Endodermal cell (in vitro differentiated cells): Measurements from ENCODE around the gene SERPIND1. TPM values are rescaled to one million over a fixed set of nuclear protein-coding genes. Genes with fewer than 3 reads are reported as not detected.

Experiments
- DNase-seq: peaks from one replicate; pipeline ENCODE4 v3.0.0-alpha.2; 2017
- H3K27ac ChIP-seq: 2 replicates; pipeline ENCODE4 v1.5.1; 2013; ENCODE audit warnings: mild to moderate bottlenecking, low read depth, low read length, moderate library complexity
- H3K27me3 ChIP-seq: 2 replicates; pipeline ENCODE4 v1.6.1; 2013; ENCODE audit warnings: mild to moderate bottlenecking, low read length, moderate library complexity; ENCODE audit not compliant: insufficient read depth, control insufficient read depth, poor library complexity, severe bottlenecking
- H3K36me3 ChIP-seq: 2 replicates; pipeline ENCODE4 v1.7.0; 2013; ENCODE audit warnings: mild to moderate bottlenecking, low read length, moderate library complexity; ENCODE audit not compliant: control insufficient read depth, insufficient read depth
- H3K4me1 ChIP-seq: one replicate; pipeline ENCODE4 v1.7.0; 2013; ENCODE audit warnings: low read length; ENCODE audit not compliant: control insufficient read depth, insufficient read depth
- H3K4me3 ChIP-seq: 2 replicates; pipeline ENCODE4 v1.5.1; 2013; ENCODE audit warnings: mild to moderate bottlenecking, low read length, moderate library complexity
- H3K9ac ChIP-seq: 2 replicates; pipeline ENCODE4 v1.6.1; 2013; ENCODE audit warnings: mild to moderate bottlenecking, low read length, moderate library complexity; ENCODE audit not compliant: poor library complexity, severe bottlenecking; ENCODE audit errors: extremely low read depth
- H3K9me3 ChIP-seq: 2 replicates; pipeline ENCODE4 v1.6.1; 2013; ENCODE audit warnings: mild to moderate bottlenecking, low read length, moderate library complexity; ENCODE audit not compliant: control insufficient read depth
- H3K27ac Mint-ChIP-seq: 2 replicates; pipeline ENCODE4 v1.8.0; 2020; ENCODE audit warnings: mixed read lengths
- H3K27me3 Mint-ChIP-seq: 2 replicates; pipeline ENCODE4 v1.8.0; 2021; ENCODE audit warnings: mild to moderate bottlenecking, mixed read lengths; ENCODE audit not compliant: insufficient read depth
- H3K36me3 Mint-ChIP-seq: 2 replicates; pipeline ENCODE4 v1.8.0; 2020; ENCODE audit warnings: low read depth, mixed read lengths
- H3K4me1 Mint-ChIP-seq: 2 replicates; pipeline ENCODE4 v1.8.0; 2020; ENCODE audit warnings: mixed read lengths
- H3K4me3 Mint-ChIP-seq: 2 replicates; pipeline ENCODE4 v1.8.0; 2020; ENCODE audit warnings: mild to moderate bottlenecking, moderate library complexity, mixed read lengths
- H3K9me3 Mint-ChIP-seq: 2 replicates; pipeline ENCODE4 v1.8.0; 2020; ENCODE audit warnings: mild to moderate bottlenecking, mixed read lengths
- CTCF ChIP-seq: fragments of 200-600 bp; sonication (generic); conservative IDR thresholded peaks from 2 replicates; pipeline ENCODE4 v1.5.0; 2021; ENCODE audit warnings: antibody characterized with exemption, mild to moderate bottlenecking
- WGBS, 2 experiments: methylation state at CpG; one replicate each; pipeline versions ENCODE4 v1.1.5 to v1.1.7; 2013; ENCODE audit warnings: missing lambda C conversion rate in 2 of 2, mixed read lengths in 1 of 2; ENCODE audit not compliant: insufficient coverage in 1 of 2, insufficient read length in 1 of 2; 5-methylcytosine and 5-hydroxymethylcytosine counted together
- total RNA-seq, 2 donors: library from RNA; stranded (reverse); fragmentation: NEBNext Ultra II Directional in 1 of 2; extraction: Animal tissue kit (Norgen Biotek cat#: 25700) in 1 of 2; gene quantifications; 2 replicates in 1 of 2; 3 replicates in 1 of 2; pipeline ENCODE4 v1.2.1, GENCODE V29; 2021

The SERPIND1 gene
- total RNA-seq, 2 donors from 2014 or later: not detected

GRCh38 chr22:20811971-20812660 lies 38.2 kb downstream of the SERPIND1 start:
- Mint-ChIP-seq H3K36me3 (peaks cover 55% of the 10 kb centered on the region), H3K27ac (no peak overlapping the region), H3K27me3 (no peaks in the 10 kb centered on the region), H3K9me3 (no peaks in the 10 kb centered on the region), H3K4me3 (no peak overlapping the region), H3K4me1 (no peaks in the 10 kb centered on the region)
- Histone ChIP-seq H3K4me1 (no peaks in the 10 kb centered on the region), H3K9me3 (no peaks in the 10 kb centered on the region), H3K27me3 (no peaks in the 10 kb centered on the region), H3K27ac (no peak overlapping the region), H3K36me3 (peaks cover 54% of the 10 kb centered on the region), H3K4me3 (no peak overlapping the region), H3K9ac (no peak overlapping the region)
- DNase-seq: no peak
- no peak for TF ChIP-seq CTCF
- WGBS, 2 experiments: 89 to 97% methylated on average over 3 of the region's 5 CpGs

- no peak overlapping the region for H3K27ac Mint-ChIP-seq
- 92 to 94% methylated on average over 2 to 4 of the region's 4 CpGs for WGBS, 2 experiments
- no peak overlapping the region for H3K9ac ChIP-seq
- no peaks in the 10 kb centered on the region for H3K4me1 ChIP-seq
- H3K4me3 Mint-ChIP-seq: no peak overlapping the region
- H3K36me3 Mint-ChIP-seq: peaks cover 48% of the 10 kb centered on the region
- H3K9me3 Mint-ChIP-seq: no peaks in the 10 kb centered on the region
- no peaks in the 10 kb centered on the region for H3K27me3 ChIP-seq
- no peak overlapping the region for H3K4me3 ChIP-seq
- no peaks in the 10 kb centered on the region for H3K4me1 Mint-ChIP-seq
- no peaks in the 10 kb centered on the region for H3K9me3 ChIP-seq
- no peak overlapping the region for H3K27ac ChIP-seq
- peaks cover 47% of the 10 kb centered on the region for H3K36me3 ChIP-seq
- no peak for DNase-seq
- no peaks in the 10 kb centered on the region for H3K27me3 Mint-ChIP-seq
- TF ChIP-seq CTCF: no peak
These were observed 39.1 kb downstream of the SERPIND1 start for GRCh38 chr22:20813056-20813455.

DNA sequence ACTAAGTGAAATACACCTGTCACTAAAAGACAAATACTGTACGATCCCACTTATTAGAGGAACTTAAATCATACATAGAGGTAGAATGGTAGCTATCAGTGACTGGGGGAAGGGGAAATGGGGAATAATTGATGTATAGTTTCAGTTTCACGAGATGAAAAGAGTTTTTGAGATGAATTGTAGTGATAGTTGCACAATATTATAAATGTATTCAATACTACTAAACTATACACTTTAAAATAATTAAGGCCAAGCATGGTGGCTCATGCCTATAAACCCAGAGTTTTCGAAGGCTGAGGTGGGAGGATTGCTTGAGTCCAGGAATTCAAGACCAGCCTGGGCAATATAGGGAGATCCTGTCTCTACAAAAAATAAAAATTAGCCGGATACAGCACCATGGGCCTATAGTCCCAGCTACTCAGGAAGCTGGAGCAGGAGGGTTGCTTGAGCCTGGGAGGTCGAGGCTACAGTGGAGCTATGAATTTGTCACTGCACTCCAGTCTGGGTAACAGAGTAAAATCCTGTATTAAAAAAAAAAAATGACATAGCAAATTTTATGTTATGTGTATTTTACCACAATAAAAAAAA lies 40.4 kb downstream of the SERPIND1 start:
- no peak for TF ChIP-seq CTCF
- no peaks in the 10 kb centered on the region for H3K4me1 Mint-ChIP-seq

More for the DNA sequence above, 40.4 kb downstream of the SERPIND1 start:
- no peak for DNase-seq
- no peak overlapping the region for H3K27ac ChIP-seq
- H3K9me3 ChIP-seq: no peaks in the 10 kb centered on the region
- Mint-ChIP-seq H3K36me3 (peaks cover 51% of the 10 kb centered on the region), H3K27ac (no peak overlapping the region), H3K9me3 (no peaks in the 10 kb centered on the region), H3K27me3 (no peaks in the 10 kb centered on the region), H3K4me3 (no peak overlapping the region)
- H3K36me3 ChIP-seq: peaks cover 50% of the 10 kb centered on the region
- 89% methylated on average over 3 to 4 of the region's 5 CpGs for WGBS, 2 experiments
- H3K4me1 ChIP-seq: no peaks in the 10 kb centered on the region
- no peaks in the 10 kb centered on the region for H3K27me3 ChIP-seq
- H3K9ac ChIP-seq: no peak overlapping the region
- H3K4me3 ChIP-seq: no peak overlapping the region
